Stimulated activated CD8-positive, alpha-beta memory T cell treated with anti-CD3 and anti-CD28 coated beads, Interleukin-2, amount 100 ng/mL, for 48 hours (primary cell): ENCODE measurements around the gene INO80E.

Experiments
- DNase-seq, 2 donors: peaks; one replicate each; pipeline ENCODE4 v3.0.0-alpha.2; 2020; ENCODE audit warnings: low read depth in 2 of 2

Gene INO80E

DNA sequence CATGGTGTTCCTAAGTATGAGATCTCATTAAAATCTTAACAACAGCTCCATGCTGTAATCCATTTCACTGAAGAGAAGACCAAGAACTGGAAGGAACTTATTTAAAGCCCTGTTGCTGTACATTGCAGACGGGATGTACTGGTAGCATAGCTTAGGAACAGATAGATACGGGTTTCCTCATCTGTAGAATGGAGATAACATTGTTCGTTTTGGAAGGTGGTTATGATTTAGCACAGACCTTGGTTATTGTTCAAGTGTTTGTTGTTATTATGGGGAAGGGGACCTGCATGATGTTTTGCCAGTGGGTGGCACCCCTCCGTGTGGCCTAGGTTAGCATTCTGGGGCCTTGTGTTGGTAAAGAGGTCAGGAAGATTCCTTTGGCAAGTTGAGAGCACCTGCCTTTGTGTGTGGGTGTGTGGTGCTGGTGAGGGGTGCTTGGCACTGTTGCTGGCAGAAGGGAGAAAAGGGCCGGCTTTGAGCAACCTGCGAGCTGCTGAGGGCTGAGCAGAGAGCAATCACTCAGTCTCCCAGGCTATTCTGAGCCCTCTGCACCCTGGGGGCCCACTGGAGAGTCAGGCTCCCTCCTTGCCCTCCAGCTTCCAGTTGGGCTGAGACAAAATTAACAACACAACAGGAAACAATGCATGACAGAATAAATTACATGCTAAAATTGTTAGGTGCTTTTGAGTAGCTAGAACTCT is 20.1 kb upstream of the INO80E start:
- DNase-seq: no peak

DNA sequence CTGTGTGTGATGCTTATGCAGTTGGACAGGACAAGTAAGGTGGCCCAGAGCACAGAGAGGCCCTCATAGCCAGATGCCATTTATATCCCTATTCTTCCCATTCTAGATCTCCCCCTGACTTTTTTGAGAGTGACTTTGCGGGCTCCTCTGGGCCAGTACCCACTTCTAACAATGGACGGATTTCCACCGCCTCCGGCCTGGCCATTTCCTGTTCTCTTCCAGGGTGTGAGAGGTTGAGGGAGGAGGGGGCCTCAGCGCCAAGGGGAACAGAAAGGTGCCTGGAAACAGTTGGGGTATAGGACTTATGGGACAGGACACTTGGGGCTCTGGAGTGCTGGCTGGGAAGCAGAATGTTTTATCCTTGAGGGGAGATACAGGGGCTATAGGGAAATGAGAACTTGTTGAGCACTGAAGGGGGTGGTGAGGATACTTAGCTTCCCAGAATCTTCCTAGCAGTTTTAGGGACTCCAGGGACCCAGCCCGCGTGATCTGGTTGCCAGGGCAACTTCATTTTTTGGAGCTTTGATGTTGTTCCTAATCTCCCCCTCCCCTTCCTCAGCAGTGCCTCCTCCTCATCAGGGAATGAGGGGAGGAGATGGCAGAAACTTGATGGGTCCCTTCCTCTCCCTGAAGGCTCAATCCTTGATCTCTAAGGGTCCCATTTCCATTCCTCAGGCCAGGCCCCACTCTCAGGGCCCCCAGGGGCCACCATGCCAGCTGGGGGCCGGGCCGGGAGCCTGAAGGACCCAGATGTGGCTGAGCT is 18.8 kb upstream of the INO80E start:
- DNase-seq: no peak

DNA sequence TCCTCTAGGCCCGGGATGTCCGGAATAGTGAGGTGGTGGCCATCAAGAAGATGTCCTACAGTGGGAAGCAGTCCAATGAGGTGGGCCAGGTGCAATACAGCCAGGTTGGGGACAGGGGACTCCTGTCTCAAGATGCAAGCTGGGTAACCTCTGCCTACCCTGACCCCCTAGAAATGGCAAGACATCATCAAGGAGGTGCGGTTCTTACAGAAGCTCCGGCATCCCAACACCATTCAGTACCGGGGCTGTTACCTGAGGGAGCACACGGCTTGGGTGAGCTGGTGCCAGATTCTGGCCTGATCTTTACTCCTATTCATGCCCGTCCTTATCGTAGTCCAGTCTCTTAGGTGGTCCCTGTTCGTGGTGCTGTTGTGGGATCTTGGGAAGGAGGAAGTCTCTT is 18.0 kb upstream of the INO80E start:
- DNase-seq: no peak

DNA sequence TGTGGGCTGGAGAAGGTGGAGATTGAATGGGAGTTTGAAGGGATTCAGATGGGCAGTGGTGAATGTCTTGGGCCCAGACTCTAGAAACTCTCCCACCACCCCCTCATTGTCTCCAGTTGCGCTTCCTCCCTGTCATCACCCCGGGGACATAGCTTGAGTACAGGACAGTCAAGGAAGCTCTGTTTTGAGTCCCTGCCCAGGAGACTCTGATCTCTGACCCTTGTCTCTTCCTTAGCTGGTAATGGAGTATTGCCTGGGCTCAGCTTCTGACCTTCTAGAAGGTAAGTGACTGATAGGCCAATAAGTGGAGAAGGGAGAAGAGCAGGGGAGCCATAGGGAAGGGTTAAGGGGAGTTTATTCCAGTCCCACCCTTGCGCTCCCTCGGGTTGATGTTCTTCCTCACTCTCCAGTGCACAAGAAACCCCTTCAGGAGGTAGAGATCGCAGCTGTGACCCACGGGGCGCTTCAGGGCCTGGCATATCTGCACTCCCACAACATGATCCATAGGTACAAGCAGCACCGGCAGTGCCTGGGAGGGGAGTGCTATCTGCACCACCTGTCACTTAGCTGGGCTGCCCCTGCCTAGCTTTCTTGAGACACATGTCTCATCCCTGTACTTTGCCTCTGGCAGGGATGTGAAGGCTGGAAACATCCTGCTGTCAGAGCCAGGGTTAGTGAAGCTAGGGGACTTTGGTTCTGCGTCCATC is 17.3 kb upstream of the INO80E start:
- DNase-seq: no peak

DNA sequence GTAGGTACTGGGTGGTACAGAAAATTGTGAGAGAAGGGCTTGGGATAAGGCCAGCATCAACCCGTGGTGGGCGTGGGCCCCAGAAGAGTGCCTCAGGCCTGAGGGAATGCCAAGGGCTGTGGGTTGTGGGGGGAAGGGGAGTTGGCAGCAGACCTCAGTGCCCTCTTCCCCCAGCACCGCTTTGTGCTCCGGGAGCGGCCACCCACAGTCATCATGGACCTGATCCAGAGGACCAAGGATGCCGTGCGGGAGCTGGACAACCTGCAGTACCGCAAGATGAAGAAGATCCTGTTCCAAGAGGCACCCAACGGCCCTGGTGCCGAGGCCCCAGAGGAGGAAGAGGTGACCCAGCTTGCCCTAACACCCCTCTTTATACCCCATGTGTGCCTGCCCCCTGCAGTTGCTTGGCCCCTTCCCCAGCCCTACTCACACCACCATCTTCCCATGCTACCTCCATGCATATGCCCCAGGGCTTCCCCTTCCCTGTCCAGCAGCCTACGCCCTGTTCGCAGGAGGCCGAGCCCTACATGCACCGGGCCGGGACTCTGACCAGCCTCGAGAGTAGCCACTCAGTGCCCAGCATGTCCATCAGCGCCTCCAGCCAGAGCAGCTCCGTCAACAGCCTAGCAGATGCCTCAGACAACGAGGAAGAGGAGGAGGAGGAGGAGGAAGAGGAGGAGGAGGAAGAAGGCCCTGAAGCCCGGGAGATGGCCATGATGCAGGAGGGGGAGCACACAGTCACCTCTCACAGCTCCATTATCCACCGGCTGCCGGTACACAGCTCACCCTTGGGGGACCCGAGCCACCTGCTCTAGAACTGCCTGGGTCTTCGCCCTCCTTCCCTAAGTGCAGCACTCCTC is 13.3 kb upstream of the INO80E start:
- DNase-seq: no peak

DNA sequence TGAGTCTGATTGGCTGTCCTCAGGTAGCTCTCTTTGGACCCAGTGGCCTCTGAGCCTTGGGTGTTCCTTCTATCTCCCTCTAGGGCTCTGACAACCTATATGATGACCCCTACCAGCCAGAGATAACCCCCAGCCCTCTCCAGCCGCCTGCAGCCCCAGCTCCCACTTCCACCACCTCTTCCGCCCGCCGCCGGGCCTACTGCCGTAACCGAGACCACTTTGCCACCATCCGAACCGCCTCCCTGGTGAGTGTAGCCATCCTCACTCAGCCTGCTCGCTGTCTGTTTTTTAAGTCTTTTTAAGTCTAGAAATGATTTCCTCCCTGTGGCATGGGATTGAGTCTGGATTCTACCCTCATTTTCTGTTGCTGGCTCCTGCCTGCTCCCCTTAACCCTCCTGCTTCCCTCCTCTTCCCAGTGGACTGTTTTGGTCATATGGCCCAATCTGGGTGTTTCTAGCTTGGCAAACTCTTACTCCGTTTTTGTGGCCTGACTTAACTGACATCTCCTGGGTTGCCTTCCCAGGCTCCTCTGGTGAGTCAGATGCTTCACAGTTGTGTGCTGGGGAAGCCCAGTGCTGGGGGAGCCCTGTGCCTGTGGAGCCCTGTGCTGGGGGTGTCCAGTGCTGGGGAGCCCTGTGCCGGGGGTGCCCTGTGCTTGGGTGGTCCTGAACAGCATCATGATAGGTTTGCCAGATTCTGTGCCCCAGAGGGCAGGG is 12.5 kb upstream of the INO80E start:
- DNase-seq: no peak

DNA sequence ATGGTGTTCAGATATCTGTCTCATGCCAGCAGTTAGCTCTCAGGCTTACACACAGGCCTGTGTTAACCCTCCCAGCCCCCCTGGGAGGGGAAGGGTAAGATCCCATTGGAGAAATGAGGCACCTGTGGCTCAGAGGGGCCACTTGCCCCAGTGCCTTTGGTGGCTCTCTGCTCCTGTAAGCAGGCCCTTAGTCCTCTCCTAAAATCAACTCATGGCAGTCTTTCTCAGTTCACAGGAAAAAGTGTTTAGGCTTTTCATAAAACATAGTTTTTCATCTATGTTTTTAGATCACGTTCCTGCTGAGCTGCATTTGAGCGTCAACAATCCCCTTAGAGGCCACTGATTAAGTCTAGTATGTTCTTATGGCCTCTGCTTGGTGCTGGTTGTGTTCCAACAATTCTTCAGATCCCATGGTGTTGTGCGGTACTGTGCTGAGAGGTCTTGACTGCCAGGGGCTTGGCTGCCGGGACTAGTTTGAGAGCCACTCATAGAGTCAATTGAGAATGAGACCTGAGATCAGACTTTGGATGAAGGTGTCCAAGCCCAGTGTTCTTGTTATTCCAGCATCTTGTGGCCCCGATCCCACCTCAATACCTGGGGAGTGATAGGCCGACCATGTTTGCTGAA is 11.8 kb upstream of the INO80E start:
- DNase-seq: no peak

DNA sequence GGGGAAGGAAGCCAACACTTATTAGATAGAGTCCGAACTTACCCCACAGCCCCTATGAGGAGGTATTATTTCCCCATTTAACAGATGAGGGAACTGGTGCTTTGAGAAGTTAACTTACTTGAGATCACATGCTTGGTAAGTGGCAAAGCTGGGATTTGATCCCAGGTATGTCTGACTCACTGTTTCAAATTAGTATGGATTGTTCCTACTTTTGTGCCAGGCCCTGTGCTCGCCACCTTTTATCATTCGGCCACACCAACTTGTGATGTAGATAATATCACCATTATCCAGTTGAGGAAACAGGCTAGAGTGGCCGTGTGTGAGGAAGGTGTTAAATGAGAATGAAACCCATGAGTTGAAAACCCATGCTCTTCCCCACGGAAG is 11.3 kb upstream of the INO80E start:
- no peak for DNase-seq

DNA sequence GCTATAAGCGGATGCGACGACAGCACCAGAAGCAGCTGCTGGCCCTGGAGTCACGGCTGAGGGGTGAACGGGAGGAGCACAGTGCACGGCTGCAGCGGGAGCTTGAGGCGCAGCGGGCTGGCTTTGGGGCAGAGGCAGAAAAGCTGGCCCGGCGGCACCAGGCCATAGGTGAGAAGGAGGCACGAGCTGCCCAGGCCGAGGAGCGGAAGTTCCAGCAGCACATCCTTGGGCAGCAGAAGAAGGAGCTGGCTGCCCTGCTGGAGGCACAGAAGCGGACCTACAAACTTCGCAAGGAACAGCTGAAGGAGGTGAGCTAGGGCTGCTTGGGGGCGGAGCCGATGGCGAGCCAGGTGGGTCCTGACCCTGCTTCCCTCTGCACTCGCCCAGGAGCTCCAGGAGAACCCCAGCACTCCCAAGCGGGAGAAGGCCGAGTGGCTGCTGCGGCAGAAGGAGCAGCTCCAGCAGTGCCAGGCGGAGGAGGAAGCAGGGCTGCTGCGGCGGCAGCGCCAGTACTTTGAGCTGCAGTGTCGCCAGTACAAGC is 10.7 kb upstream of the INO80E start:
- no peak for DNase-seq

DNA sequence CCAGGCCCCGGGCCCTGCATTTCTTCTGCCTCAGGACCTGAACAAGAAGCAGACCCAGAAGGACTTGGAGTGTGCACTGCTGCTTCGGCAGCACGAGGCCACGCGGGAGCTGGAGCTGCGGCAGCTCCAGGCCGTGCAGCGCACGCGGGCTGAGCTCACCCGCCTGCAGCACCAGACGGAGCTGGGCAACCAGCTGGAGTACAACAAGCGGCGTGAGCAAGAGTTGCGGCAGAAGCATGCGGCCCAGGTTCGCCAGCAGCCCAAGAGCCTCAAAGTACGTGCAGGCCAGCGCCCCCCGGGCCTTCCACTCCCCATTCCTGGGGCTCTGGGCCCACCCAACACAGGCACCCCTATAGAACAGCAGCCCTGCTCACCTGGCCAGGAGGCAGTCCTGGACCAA is 9.8 kb upstream of the INO80E start:
- DNase-seq: no peak

DNA sequence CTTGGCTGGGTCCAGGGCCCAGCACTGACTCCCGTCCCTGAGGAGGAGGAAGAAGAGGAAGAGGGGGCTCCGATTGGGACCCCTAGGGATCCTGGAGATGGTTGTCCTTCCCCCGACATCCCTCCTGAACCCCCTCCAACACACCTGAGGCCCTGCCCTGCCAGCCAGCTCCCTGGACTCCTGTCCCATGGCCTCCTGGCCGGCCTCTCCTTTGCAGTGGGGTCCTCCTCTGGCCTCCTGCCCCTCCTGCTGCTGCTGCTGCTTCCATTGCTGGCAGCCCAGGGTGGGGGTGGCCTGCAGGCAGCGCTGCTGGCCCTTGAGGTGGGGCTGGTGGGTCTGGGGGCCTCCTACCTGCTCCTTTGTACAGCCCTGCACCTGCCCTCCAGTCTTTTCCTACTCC is 9.1 kb upstream of the INO80E start:
- no peak for DNase-seq

DNA sequence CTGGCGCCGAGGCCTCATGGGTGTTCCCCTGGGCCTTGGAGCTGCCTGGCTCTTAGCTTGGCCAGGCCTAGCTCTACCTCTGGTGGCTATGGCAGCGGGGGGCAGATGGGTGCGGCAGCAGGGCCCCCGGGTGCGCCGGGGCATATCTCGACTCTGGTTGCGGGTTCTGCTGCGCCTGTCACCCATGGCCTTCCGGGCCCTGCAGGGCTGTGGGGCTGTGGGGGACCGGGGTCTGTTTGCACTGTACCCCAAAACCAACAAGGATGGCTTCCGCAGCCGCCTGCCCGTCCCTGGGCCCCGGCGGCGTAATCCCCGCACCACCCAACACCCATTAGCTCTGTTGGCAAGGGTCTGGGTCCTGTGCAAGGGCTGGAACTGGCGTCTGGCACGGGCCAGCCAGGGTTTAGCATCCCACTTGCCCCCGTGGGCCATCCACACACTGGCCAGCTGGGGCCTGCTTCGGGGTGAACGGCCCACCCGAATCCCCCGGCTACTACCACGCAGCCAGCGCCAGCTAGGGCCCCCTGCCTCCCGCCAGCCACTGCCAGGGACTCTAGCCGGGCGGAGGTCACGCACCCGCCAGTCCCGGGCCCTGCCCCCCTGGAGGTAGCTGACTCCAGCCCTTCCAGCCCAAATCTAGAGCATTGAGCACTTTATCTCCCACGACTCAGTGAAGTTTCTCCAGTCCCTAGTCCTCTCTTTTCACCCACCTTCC is 8.5 kb upstream of the INO80E start:
- DNase-seq: no peak

DNA sequence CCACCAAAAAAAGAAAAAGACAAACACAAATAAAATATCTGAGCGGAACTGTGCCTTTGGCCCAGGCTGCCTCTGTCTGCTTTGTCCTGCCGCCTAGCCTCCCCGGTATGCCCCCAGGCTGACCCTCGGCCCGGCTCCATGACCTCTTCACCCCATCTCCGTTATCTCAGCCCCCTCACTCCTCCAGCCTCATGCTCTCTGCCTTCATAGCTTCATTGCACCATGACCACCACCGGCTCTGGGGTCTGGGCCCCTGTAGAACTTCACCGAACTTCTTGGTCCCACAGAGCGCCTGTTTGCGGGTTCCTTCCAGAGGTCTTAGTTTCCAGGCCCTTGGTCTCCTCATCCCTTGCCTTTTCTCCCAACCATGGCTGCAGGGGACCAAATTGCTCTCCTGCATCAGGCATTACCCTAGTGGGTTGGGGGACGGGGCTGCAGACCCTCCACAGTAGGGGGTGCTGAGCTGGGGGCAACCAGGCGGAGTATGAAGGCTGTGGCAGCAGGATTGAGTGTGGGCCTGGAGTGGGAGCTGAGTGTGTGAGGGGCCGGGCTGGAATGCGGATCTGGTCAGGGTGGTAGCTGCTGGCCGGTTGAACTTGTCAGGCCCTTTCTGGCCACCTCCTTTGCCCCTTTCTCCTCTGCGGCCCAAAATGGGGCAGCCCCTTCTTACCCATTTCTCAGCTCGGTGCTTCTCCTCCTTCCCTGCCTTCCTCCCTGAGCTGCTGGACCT is 7.5 kb upstream of the INO80E start:
- no peak for DNase-seq

DNA sequence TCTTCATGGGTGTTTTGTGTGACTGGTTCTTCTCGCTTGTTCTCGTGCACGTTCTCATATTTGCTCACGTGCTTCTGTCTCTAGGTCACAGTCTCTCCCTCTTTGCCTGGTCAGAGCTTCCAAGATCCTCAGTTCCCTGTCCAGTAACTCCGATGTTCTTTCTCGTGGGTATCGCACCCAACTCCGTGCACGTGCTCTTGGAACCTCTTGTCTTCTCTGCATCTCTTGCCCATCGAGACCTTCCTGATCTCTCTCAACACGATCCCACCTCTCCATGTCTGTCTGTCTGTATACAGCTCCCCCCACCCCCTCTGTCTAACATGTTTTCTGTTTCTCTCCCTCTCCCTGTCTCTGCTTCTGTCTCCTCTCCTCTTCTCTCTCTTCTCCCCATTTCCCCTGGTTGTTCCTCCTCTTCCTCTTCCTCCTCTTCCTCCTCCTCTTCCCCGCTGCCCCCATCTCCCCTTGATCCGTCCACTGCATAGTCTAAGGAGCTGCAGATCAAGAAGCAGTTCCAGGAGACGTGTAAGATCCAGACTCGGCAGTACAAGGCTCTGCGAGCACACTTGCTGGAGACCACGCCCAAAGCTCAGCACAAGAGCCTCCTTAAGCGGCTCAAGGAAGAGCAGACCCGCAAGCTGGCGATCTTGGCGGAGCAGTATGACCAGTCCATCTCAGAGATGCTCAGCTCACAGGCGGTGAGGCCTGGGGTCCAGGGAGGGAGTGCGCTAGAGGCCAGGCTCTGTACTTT is 6.8 kb upstream of the INO80E start:
- no peak for DNase-seq

DNA sequence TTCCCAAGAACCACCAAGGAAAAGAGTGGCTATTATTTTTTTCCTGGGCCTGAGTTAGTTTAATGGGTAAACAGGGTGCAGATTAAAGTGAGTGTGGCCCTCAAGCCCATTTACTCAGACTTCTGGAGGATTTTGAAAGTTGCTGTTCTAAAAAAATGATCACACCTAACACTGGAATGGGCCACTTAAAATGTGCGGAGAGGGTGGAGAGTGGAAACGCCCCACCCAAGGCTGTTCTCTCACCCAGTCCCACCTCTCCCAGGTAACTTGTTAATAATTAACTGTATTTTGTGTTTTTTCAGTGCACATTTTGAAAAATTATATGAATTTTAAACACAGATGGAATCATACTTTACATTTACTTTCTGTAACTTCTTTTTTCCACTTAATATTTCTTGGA is 6.0 kb upstream of the INO80E start:
- no peak for DNase-seq

DNA sequence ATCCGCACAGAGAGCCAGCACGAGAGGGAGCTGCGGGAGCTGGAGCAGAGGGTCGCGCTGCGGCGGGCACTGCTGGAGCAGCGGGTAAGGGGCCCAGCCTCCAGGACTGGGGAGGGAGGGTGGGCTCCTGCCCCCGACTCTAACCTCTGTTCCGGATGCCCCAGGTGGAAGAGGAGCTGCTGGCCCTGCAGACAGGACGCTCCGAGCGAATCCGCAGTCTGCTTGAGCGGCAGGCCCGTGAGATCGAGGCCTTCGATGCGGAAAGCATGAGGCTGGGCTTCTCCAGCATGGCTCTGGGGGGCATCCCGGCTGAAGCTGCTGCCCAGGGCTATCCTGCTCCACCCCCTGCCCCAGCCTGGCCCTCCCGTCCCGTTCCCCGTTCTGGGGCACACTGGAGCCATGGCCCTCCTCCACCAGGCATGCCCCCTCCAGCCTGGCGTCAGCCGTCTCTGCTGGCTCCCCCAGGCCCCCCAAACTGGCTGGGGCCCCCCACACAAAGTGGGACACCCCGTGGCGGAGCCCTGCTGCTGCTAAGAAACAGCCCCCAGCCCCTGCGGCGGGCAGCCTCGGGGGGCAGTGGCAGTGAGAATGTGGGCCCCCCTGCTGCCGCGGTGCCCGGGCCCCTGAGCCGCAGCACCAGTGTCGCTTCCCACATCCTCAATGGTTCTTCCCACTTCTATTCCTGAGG is 5.0 kb upstream of the INO80E start:
- DNase-seq: no peak

DNA sequence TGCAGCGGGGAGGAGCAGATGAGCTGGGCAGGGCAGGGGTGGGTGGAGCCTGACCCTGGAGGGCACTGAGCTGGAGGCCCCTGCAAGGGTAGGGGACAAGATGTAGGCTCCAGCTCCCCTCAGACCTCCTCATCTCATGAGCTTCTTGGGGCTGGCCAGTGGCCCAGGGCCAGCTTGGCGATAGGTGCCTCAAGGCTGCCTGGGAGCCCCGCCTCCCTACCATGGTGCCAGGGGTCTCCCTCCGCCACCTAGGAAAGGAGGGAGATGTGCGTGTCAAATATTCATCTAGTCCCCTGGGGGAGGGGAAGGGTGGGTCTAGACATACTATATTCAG is 4.5 kb upstream of the INO80E start:
- DNase-seq: no peak

DNA sequence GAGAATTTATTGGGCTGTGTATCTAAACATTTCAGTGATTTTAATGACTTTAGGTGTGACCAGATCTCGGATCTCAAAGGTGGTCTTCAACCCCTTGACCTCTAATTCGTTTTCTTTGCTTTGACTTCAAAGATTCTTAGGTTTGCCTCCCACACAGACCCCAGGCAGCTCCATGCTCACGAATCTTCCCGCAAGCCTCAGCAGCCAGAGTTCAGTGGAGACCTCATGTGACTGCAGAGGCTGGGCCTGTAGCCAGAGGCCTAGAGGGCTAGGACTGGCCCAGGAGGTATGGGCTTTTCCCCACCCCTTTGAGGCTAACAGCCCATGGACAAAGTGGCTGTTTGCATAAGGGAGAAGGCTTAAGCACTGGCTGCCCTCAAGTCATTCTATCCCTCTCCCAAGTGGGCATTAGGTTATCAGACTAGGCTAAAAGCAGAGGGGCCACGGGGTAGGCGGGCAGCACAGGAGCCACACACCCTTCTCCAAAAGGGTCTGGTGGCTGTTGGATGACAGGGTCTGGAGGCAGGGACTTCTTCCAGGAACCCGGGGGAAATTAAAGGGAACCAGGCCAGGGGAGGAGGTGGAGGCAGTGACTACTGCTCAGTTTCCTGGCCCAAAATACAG is 3.6 kb upstream of the INO80E start:
- no peak for DNase-seq
